HG03097 (cell line): ENCODE data around the gene ARHGAP29.

ENCODE experiments used
- ATAC-seq: cut with Tn5 transposase; IDR thresholded peaks from one replicate; pipeline ENCODE4 v1.9.1; 2021; ENCODE audit not compliant: unreplicated experiment, low FRiP score

The ARHGAP29 gene

DNA sequence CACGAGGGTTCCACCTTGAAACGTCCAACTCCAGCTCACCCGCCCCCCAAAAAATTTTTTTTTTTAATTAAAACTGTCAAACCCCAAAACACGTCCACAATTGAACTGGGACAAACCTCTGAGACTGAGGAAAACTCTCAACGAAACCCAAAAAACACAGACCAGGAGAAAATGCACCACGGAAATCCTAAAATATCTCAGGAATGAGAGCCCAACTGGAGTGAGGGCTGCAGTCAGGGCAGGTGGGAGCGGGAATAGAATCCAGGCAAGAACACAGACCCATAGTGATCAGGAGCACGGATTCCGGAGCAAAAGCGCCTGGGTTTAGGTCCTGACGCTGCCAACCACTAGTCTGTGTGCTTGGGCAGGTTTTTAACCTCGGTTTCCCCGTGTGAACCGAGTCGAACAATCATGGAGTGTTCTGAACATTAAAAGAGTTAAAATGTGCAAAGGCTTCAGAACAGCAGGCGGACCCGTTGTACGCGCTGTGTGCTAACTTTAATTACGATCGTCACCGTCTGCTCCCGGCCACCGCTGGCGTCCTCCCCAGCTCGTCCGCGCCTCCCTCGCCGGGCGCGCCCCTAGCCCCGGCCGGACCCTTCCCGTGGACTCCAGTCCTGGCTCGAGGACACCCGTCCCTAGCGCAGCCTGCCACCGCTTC is 624 bp downstream of the ARHGAP29 start:
- no peak for ATAC-seq

DNA sequence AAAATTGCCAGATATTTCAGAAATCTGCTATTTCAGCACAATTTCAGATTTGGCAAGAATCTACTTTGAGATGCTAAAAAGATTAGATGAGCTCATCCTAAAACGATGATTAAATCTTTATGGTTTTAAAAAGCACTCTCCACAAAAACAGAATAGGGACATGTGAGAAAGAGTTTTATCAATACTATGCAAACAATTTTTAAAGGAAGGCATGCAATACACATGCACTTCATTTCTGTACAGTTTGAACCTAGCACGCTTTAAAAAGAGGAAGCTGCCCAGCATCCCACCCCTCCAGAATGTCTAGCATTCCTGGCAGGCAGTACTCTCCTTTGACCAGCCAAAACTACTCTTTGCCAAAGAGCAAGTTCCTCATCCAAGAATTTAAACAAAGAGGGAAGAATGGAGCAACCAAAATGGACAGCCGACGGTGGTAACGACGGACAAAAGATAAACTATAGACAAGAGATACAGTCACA is 1.3 kb downstream of the ARHGAP29 start:
- no peak for ATAC-seq

DNA sequence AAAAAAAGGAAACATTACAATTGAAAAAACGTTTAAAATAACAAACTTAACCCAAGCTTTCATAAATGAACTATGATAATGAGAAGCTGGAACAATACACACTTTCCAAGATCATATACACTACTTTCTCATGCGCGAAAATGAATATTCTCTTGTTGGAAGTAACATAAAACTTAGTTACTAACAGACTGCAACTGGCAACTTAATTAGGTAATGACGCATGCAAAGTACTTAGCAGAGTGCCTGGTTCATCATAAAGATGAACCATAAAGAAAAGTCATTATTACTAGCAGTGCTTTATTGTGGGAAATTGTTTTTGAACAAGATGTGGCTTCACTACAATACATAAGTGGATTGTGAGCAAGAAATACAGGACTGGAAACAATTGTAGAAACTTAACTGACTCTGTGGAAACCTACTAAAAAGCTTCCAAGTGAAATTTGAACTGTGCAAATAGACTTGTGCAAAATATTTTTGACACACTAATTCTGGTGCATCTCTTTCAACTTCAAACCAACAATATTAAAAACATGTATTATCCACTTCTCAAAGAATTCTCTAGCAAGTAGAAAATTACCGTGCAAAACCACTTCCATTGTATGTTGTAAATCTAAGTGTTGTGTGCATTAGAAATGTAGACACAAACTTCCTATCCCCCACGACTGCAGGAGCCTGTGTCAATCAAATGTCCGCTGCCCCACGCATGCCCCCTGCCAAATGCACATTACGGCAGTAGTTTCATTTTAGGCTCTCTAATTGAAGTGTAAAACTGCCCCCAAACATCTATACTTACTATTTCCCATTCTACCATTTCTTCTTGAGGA is 2.0 kb downstream of the ARHGAP29 start:
- no peak for ATAC-seq

DNA sequence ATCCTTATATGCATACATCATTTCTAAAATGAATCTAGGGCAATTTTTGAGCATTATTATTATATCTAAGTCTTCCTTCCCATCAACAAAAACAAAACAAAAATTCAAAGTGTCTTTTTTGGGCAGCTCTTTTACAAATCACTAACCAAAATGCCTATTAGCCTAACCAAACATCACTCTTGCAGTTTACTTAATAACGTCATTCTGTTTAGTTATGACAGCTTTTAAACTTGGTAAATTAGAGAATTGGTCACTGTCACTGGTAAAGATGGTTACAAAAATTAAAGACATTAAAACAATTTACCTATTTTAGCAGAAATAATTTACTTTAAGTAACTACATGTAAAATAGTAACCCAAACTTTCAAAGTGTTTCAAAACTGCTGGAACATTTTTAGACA is 2.8 kb downstream of the ARHGAP29 start:
- ATAC-seq = no peak

DNA sequence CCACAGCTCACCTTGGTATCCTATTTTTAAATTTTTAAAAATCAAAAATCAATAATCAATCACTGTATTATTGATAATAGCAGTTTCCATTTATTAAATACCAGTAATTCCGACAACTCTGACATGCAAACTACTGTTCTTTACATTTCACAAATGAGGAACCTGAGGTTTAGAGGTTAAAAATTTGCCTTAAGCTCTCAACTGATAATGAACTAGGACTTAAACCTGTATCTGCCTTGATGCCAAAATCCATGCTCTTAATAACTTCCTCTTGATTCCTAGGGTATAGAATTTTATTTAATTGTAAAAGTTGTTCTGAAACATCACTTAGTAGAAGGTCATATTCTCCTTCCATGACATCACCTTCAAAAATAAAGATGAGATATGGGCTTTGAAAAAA is 5.6 kb downstream of the ARHGAP29 start:
- no peak for ATAC-seq

DNA sequence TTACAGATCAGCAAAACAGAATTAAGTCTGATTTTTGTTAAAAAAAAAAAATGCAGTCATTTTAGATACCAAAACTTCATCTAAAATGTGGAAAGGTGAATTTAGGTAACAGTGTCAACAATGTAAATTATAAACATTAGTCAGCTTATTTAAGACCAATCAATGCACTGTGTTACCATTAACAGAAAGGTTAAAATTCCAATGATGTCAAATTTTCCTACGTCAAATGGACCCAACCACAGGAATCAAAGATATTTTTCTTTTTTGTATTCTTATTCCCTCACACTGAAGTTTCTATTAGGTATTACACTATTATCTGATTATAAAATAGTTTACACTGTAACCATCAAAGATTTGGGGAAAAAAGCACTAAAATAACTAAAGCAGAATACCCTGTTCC is 6.5 kb downstream of the ARHGAP29 start:
- ATAC-seq = no peak

DNA sequence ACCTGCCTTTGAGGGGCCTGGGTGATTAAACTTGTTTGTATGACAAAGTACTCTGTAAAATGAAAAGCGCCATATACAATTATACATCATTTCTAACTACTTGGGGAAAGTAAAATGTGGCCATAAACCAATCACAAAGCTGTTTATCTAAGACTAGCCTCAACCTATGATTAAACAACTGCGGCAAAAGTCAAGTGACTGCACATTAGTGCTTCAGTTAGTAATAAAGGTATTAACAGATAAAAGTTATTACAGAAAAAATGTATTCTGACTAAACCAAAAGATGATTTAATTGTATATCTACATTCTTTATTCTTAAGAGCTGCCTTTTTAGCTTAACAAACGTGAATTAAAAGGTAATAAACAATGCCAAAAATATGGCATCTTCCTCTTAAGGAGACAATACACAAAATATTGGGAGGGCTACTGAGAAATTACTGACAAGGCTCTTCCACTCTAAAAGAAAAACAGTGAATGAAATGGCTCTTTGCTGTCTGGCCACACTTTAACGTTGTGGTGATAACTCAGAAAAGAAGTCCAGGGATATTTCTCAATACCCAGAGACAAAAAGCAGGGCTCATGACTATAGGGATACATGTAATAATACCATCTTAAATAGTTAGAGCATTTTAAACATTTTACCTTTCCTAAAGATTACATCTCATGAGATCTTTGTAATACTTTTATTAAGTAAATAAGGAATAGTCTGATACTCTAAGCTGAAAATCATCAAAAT is 8.6 kb downstream of the ARHGAP29 start:
- no peak for ATAC-seq

DNA sequence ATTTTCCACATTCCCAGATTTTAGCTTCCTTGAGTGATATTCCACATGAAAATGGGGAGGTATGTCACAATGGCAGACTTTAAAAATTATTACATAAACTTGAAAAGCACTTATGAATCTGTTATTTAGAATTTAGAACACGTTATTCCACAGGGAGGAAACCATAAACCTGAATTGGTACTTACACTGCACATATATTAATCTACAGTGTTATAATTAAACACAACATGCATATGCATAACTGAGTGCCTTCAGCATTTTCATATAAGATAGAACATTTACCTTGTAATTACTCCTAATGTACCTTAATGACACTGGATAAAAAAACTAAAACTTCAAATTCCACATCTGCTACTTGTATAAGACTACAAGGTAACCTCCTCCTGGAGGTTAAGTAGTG is 9.8 kb downstream of the ARHGAP29 start:
- no peak for ATAC-seq

DNA sequence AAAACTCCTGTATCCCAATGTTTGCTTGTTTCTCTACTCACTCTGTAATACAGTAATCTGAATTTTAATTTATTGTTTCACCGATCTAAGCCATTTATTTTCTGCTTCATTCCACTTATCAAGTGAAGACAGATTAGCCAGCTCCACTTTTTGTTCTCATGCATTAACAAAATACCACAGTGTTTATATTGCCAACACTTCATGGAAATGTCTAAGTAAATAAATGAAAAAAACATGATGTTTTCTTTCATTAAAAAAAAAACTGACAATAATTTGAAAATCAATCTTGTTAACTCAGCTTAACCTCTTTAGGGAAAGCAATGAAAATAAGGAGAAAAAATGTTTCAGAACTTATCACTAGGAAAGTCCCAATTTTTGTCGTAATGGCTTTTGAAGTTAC is 11.5 kb downstream of the ARHGAP29 start:
- ATAC-seq = no peak

DNA sequence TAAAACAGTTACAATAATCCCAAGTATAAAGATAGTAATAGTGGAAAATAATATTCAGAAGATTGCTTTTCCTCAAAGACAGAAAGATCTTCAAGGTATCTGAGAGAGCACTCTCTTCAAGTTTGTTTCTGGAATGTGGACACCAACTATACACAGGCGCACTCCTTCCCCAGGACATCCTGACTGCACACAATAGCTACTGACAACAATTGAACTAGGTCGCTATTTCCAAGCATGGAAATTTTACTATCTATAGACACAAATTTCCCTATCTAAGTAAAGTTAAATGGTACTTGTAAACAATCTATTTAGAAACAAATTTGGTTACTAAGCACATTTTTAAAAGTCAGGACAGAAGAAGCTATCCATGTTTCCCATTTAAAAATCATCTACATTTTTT is 19.1 kb downstream of the ARHGAP29 start:
- ATAC-seq = no peak

DNA sequence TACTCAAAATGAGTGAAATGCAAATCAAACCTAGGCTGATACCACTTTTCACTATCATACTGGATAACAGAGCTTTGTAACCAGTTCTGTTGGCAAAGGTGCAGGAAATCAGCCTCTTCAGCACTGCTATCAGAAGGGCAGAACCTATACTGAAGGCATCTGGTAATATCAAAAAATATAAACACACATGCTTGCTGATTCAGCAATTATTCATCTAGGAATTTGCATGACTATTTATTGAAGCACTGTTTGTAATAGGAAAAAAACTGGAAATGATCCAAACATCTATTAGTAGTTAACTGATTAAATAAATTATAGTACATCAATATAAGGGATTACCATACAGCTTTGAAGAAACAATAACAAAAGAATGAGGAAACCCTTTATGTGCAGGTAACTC is 21.4 kb downstream of the ARHGAP29 start:
- ATAC-seq = no peak

DNA sequence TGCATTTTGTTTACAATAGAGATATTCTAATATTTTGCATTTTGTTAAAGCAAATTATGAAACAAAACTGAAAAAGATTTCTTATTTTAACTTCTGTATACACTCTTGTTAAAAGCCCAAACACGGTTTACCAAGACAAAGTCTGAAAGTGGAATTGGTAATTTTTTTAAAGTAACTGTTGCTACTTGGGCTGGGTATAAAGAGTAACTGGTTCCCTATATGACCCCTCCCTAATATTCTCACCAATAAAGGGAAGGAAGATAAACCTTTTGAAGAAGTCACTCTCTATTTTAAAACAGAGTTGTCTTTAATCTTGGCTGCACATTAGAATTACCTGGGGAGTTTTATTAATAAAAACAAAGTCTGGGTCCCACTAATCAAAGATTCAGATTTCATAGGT is 27.4 kb downstream of the ARHGAP29 start:
- no peak for ATAC-seq

DNA sequence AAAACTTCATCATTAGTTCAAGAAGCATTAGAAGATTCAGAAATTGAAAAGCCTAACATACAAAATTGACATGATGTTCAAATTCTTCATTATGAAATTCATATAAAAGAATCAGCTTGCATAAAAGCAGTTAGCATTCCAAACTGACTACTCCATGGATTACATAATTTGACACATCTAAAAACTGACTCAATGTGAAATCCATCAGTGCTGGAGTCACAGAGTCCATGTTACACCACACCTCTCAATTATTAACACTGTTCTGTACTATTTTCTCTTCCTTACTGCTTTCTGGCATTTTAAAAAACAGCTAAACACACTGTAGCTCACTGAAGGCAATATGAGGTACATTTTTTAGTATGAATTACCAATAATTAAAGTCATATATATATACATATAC is 28.0 kb downstream of the ARHGAP29 start:
- ATAC-seq = no peak

DNA sequence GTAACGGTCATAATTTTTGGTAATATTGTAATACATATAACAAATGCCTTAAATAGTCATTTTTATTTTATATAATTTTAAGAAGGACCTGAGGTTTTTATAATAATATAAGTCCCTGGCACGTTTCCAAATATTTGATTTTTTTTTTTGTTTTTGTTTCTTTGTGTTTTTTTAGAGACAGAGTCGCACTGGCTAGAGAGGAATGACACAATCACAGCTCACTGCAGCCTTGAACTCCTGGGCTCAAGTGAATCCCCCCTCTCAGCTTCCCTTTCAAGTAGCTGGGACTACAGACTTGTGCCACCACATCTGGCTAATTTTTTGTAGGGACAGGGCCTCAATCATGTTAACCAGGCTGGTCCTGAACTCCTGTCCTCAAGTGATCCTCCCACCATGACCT is 29.7 kb downstream of the ARHGAP29 start:
- ATAC-seq = no peak

DNA sequence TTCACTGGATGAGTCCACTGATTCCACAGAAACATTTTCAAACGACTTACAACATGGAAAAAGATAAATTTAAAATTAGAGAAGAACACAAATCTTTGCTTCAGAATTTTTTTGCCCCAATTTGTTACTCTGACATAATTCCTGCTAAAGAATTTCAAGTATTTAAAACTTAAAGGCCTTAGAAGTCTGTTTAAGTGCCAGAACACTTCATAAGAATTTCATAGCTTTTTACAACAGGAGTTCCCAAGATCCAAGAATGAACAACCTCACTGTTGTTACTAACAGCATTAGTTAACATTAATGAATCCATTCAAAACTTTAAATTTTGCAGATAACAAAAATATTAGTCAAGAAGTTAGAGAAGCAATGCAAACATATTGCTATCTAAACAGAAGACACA is 31.7 kb downstream of the ARHGAP29 start:
- ATAC-seq = no peak

DNA sequence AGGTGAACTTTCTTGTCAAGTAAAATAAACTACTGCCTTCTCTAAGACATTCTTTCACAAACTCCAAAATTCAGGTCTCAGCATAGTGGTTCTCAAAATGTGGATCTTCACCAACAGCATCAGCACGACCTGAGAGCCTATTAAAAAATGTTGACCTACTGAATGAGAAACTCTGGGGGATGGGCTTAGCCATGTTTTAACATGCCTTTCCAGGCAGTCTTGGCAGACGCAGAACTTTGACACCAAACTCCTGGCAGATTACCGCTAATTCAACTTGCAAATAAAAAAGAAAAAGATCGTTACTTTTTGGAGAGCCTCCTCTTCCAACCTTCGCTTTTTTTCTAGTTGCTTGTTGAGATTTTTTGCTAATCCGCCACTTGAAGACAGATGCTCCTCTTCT is 35.1 kb downstream of the ARHGAP29 start:
- no peak for ATAC-seq

DNA sequence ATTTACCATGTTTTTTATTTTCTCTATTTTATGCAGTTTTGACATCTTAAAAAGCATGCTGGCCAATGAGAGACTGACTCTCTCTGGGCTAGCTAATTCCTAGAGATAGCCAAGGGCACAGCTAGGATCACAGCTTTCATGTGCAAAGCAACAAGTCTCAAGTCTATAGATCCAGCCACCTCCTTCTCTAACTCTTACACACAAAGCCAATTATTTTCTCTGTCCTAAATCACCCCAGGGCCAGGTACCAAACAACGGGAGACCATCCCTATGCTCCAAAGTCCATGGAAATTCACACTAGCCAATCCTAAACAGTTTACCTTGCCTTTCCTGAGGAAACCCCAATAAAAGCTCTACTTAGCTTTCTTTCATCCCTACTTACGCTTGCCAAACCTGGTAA is 38.0 kb downstream of the ARHGAP29 start:
- ATAC-seq = no peak

DNA sequence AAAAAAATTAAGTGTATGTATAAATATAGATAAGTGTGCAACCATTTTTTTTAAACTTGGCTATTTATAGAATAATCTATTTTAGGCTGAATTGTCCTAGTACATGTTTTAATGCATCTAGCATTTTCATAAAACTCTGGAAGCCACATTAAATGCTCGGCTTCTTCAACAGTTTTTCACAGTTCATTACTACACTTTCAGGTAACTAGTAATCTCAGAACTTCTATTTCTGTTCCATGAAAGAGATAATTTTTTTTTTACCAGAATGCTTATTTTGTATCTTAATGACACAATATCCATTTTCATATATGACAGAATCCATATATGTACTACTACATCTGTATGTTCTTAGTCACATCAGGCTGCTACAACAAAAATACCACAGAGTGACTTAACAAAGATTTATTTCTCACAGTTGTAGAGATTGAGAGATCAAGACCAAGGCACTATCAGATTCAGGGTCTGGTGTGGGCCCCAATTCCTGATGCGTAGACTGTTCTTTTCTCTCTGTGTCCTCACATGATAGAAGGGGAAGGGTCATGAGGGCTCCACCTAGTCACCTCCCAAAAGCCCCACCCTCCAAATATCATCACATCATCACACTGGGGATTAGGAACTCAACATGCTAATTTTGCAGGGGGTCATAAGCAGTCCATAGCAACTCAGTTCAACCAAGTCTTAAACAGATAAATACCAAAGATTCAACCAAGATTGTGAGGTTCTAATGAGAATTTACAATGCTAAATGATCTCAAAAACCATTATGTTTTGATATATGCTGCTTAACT is 43.1 kb downstream of the ARHGAP29 start:
- ATAC-seq = no peak

DNA sequence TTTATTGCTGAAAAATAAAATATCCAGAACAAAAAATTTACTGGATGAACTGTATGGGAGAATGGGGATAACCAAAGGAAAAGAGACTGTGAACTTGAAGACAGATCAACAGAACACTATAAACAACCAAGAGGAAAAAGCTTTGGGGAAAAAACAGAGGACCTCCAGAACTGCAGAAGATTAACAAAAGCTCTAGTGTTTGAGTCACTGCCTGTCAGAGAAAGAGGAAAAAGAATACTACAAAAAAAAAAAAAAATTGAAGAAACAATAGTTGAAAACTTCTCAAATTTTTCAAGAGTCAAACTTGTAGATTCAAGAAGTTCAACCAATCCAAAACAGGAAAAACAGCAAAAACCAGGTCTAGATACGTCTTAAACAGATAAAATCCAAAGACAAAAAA is 44.3 kb downstream of the ARHGAP29 start:
- ATAC-seq = no peak

DNA sequence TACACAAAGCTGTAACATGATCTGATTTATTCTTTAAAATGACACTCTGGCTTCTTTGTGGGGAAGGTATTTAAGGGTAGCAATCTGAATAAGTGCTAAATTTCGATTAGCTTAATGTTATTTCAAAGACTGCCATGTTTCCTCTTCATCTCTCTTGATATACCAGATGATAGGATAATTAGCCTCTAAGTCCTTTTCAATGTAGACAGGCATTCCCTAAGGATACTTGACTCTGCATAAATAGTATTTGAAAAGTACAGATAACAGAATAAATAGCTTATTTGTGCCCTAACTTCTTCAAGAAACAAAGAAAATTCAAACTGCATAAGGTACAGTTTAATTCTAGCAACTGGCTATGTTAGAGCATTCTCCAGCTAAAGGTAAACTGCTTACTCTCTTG is 46.2 kb downstream of the ARHGAP29 start:
- no peak for ATAC-seq

DNA sequence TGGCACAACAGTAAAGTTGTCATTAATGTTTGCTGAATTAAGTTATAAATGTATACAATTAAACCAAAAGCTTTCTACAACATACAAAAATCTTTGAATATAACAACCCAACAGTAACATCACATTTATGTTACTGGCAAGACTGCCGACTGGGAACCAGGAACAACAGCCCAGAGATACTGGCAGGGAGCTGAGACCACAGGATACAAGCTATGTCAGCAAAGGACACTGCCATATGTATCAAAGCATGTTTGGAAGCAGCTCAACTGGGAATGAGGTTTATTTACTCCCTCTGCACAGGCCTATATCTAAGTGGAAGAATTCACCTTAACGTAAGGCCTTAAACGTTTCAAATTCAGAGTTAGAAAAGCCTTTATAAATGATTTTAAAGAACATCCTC is 50.4 kb downstream of the ARHGAP29 start:
- no peak for ATAC-seq
